Glomerular endothelial cell (primary cell): ENCODE measurements around the gene BEND5. TPM values are rescaled to one million over a fixed set of nuclear protein-coding genes. Genes with fewer than 3 reads are reported as not detected.

Experiments used
- DNase-seq: peaks from one replicate; pipeline ENCODE4 v3.0.0-alpha.2; 2011; ENCODE audit warnings: low read depth, low spot score; ENCODE audit errors: extremely low read depth
- total RNA-seq: library from RNA; depleted of rRNA; stranded (reverse); fragments of >200 nt; gene quantifications from 2 replicates; pipeline ENCODE4 v1.2.3, GENCODE V29; 2015

The BEND5 gene
- total RNA-seq, 1 donor from 2014 or later = 0.12 TPM

- DNase-seq = no peak
These were observed 11.4 kb downstream of the BEND5 start for GRCh38 chr1:48765335-48765734.

- no peak for DNase-seq
These were observed 14.7 kb downstream of the BEND5 start for GRCh38 chr1:48761986-48762385.

- no peak for DNase-seq
These were observed 15.3 kb downstream of the BEND5 start for GRCh38 chr1:48761411-48761810.

GRCh38 chr1:48760857-48761256 is 15.8 kb downstream of the BEND5 start:
- DNase-seq = no peak

- DNase-seq = no peak
These were observed 17.7 kb downstream of the BEND5 start for GRCh38 chr1:48758976-48759375.

GRCh38 chr1:48757363-48757762 is 19.3 kb downstream of the BEND5 start:
- DNase-seq = no peak

GRCh38 chr1:48756683-48757316 is 19.9 kb downstream of the BEND5 start:
- DNase-seq = no peak

- DNase-seq = no peak
These were observed 23.4 kb downstream of the BEND5 start for GRCh38 chr1:48753293-48753692.

GRCh38 chr1:48750109-48750508 is 26.6 kb downstream of the BEND5 start:
- no peak for DNase-seq

- DNase-seq = no peak
These were observed 27.6 kb downstream of the BEND5 start for GRCh38 chr1:48749068-48749467.

- no peak for DNase-seq
These were observed 29.8 kb downstream of the BEND5 start for GRCh38 chr1:48746906-48747305.

- no peak for DNase-seq
These were observed 32.7 kb downstream of the BEND5 start for GRCh38 chr1:48744032-48744431.

GRCh38 chr1:48743480-48743879 is 33.2 kb downstream of the BEND5 start:
- no peak for DNase-seq

GRCh38 chr1:48741380-48741779 is 35.3 kb downstream of the BEND5 start:
- no peak for DNase-seq

- DNase-seq = no peak
These were observed 36.1 kb downstream of the BEND5 start for GRCh38 chr1:48740621-48741020.

GRCh38 chr1:48739091-48739490 is 37.6 kb downstream of the BEND5 start:
- DNase-seq = no peak

GRCh38 chr1:48738356-48738755 is 38.3 kb downstream of the BEND5 start:
- DNase-seq = no peak

GRCh38 chr1:48735796-48736195 is 40.9 kb downstream of the BEND5 start:
- DNase-seq = no peak

- no peak for DNase-seq
These were observed 46.4 kb downstream of the BEND5 start for GRCh38 chr1:48730164-48730910.

GRCh38 chr1:48728584-48728983 is 48.1 kb downstream of the BEND5 start:
- DNase-seq = no peak

GRCh38 chr1:48726557-48727215 is 50.0 kb downstream of the BEND5 start:
- DNase-seq = no peak

GRCh38 chr1:48726139-48726538 is 50.6 kb downstream of the BEND5 start:
- no peak for DNase-seq
